Measurements from ENCODE around the gene XCL2. TPM values are rescaled to one million over a fixed set of nuclear protein-coding genes. Genes with fewer than 3 reads are reported as not detected.
"Not testable (repeated sequence)": the region's sequence is repeated elsewhere in the genome, so short reads cannot be mapped to it uniquely, and the experiment has no call there.

The XCL2 gene
- total and polyA plus RNA-seq, 10 donors, result 2.9 to 17.2 (median 8.0) TPM

GRCh38 chr1:168545678-168546552 is 2.1 kb upstream of the XCL2 start:
- 51 to 73% (median 58%) methylated on average over 7 of the region's 7 CpGs for WGBS, 5 donors
- peaks cover 0 to 13% (median 0%) of the 10 kb centered on the region in 8 donors for H3K9me3 ChIP-seq
- DNase-seq; H3K4me1 ChIP-seq; H3K27ac ChIP-seq; H3K36me3 ChIP-seq; H3K27me3 ChIP-seq (replicated peaks in 1 of 7); intact Hi-C loops (cut with DNase I; ENCODE audit: low total_unique reads); H3K4me3 ChIP-seq: not testable (repeated sequence)
- TF ChIP-seq CTCF (IDR thresholded peaks at IDR 0.05 in 8 of 11, conservative IDR thresholded peaks at IDR 0.05 in 3 of 11), result peak in 5 of 11 experiments; percentile 10 to 37 (median 24)

GRCh38 chr1:168542978-168543377 is 819 bp downstream of the XCL2 start:
- Histone ChIP-seq H3K4me3 (peak overlapping the region in 2 of 8 donors; percentile 13 to 56), H3K27ac (peak overlapping the region in 4 of 8 donors; percentile 5 to 70 (median 32))
- DNase-seq; H3K36me3 ChIP-seq; H3K4me1 ChIP-seq; H3K9me3 ChIP-seq; H3K27me3 ChIP-seq (replicated peaks in 1 of 7); intact Hi-C loops (cut with DNase I; ENCODE audit: low total_unique reads): not testable (repeated sequence)
- WGBS, 5 donors, result 69 to 92% (median 88%) methylated on average over 2 of the region's 2 CpGs

GRCh38 chr1:168540798-168541197 is 3.0 kb downstream of the XCL2 start:
- DNase-seq; H3K9me3 ChIP-seq; H3K27me3 ChIP-seq (replicated peaks in 1 of 7); intact Hi-C loops (cut with DNase I; ENCODE audit: low total_unique reads); H3K36me3 ChIP-seq; H3K4me3 ChIP-seq: not testable (repeated sequence)
- peaks cover 0 to 13% (median 8%) of the 10 kb centered on the region in 6 donors for H3K4me1 ChIP-seq
- 45 to 56% (median 55%) methylated on average over 7 of the region's 7 CpGs for WGBS, 5 donors
- H3K27ac ChIP-seq, result peak overlapping the region in 1 of 8 donors; percentile 59

GRCh38 chr1:168535536-168535935 is 8.3 kb downstream of the XCL2 start:
- H3K27ac ChIP-seq, result peak overlapping the region; percentile 26 to 81 (median 68)
- intact Hi-C loops (cut with DNase I; ENCODE audit: low total_unique reads), result no loop called here
- no peak for DNase-seq
- TF ChIP-seq CTCF (IDR thresholded peaks at IDR 0.05 in 8 of 11, conservative IDR thresholded peaks at IDR 0.05 in 3 of 11), result no peak
- TF ChIP-seq POLR2A (IDR thresholded peaks at IDR 0.05), result no peak
- peak in 1 of 3 donors; percentile 54 for TF ChIP-seq POLR2AphosphoS5 (IDR thresholded peaks at IDR 0.05)
- H3K4me3 ChIP-seq, result peak overlapping the region in 1 of 8 donors; percentile 3
- 3 to 15% (median 5%) methylated on average over 1 of the region's 1 CpG for WGBS, 5 donors
- peaks cover 0 to 57% (median 26%) of the 10 kb centered on the region in 6 donors for H3K4me1 ChIP-seq
- no peaks in the 10 kb centered on the region for H3K9me3 ChIP-seq
- H3K27me3 ChIP-seq (replicated peaks in 1 of 7), result no peaks in the 10 kb centered on the region
- H3K36me3 ChIP-seq, result no peaks in the 10 kb centered on the region

- DNase-seq, result no peak
- H3K4me3 ChIP-seq, result no peak overlapping the region
- no peaks in the 10 kb centered on the region for H3K27me3 ChIP-seq (replicated peaks in 1 of 7)
- peak overlapping the region in 1 of 8 donors; percentile 18 for H3K27ac ChIP-seq
- no peaks in the 10 kb centered on the region for H3K36me3 ChIP-seq
- H3K9me3 ChIP-seq, result no peaks in the 10 kb centered on the region
- no peak for TF ChIP-seq CTCF (IDR thresholded peaks at IDR 0.05 in 8 of 11, conservative IDR thresholded peaks at IDR 0.05 in 3 of 11)
- TF ChIP-seq POLR2A (IDR thresholded peaks at IDR 0.05), result no peak
- no peak for TF ChIP-seq POLR2AphosphoS5 (IDR thresholded peaks at IDR 0.05)
- 80 to 93% (median 89%) methylated on average over 2 of the region's 2 CpGs for WGBS, 5 donors
- intact Hi-C loops (cut with DNase I; ENCODE audit: low total_unique reads), result no loop called here
- peaks cover 0 to 67% (median 30%) of the 10 kb centered on the region in 6 donors for H3K4me1 ChIP-seq
Observed at GRCh38 chr1:168531615-168532345, 12.0 kb downstream of the XCL2 start.
